SIG-M5 treated with dmso at 0.1 percent for 504 hours (cell line): ENCODE results near the gene IRF1.
"Not testable (repeated sequence)": the region's sequence is repeated elsewhere in the genome, so short reads cannot be mapped to it uniquely, and the experiment has no call there.

Source experiments
- DNase-seq: peaks from one replicate; lab custom pipeline; 2025; ENCODE audit not compliant: unreplicated experiment; lab: John Stamatoyannopoulos, UW

Gene IRF1

DNA sequence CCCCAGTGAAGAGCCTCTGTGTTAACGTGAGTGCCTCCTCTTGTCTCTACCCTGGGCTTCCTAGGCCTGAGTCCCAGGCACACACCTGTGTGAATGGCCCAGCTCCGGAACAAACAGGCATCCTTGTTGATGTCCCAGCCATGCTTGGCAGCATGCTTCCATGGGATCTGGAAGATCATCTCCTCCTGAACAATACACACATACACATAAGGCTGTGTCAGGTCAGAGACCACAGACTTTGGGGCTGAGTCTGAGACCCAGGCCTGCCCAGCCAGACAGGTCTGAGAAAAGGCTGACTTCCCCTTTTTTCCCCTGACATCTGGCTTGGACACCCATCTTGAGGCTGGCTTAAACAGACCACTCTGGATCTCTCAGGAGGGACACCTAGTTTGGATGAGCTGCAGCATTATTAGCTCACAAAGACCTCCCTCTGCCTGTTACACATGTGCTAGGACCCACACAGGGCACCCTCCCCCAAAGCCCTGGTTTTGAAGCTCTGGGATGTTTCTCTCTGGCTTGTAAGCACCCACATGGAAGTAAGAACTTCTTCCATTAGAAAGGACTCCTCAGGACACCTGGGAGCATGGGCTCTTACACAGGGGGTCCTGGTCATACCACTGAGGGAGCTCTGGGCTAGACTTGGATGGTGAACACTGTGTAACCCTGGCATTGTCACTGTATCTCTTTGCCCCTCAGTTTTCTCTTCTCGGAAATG lies 2.6 kb downstream of the IRF1 start:
- DNase-seq = no peak

GRCh38 chr5:132487095-132487428 lies 3.5 kb downstream of the IRF1 start:
- no peak for DNase-seq

- no peak for DNase-seq
Observed at GRCh38 chr5:132486318-132487094, 4.1 kb downstream of the IRF1 start.

- DNase-seq = no peak
Observed at GRCh38 chr5:132485641-132486317, 4.8 kb downstream of the IRF1 start.

DNA sequence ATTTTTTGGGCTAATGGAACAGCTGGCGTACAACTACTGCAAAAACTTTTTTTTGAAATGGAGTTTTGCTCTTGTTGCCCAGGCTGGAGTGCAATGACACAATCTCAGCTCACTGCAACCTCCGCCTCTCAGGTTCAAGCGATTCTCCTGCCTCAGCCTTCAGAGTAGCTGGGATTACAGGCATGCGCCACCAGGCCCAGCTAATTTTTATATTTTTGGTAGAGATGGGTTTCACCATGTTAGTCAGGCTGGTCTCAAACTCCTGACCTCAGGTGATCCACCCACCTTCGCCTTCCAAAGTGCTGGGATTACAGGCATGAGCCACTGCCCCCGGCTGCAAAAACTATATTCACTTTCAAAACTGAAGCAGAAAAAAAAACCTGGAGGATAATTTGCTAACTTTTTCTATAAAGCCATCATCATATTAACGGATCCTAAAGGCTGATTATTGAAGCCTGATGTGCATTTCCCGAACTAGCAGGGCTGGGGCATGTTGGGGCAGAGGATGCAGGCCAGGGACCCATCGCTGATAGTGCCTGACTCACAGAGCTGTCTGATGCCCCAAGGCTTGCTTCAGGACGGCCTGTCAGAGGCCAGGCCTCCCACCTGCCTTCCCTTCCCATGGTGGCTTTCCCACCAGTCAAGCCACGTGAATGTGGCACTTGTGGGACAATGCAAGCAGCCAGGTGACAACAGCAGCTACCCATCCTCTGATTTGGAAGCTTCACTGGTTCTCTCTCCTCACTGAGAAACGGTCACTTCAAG lies 5.5 kb downstream of the IRF1 start:
- DNase-seq = not testable (repeated sequence)

DNA sequence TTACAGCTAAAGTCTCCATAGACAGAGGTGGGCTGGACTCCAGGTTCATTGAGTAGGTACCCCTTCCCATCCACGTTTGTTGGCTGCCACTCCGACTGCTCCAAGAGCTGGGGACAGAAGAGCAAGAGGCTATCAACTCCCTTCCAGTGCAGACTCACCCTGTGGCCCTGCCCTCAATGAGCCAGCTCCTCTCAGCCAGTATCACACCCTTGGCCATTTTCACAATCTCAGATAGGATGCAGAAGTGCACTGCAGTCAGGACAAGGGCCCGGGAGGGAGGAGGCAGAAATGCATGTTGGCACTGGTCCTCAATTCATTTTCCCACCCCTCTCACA lies 6.2 kb downstream of the IRF1 start:
- DNase-seq = no peak

- no peak for DNase-seq
Observed at GRCh38 chr5:132483661-132484390, 6.7 kb downstream of the IRF1 start.

DNA sequence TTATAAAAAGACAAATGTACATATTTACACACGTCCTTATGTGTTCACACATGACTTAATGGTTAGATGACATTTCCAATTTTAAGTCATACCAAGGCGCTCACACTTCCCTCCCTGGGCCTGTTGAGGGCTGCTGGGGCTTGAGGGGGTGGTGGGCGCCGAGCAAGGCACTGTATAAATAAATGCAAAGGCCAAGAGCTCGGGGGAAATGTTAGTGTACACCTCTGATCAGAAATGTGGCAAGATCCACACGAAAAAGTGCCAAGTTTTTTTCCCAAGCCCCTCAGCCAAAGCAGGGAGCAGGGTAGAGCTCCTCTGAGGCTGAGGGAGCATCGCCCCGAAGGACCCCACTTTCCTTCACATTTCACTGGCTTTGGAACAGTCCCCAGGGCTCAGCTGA lies 7.5 kb downstream of the IRF1 start:
- no peak for DNase-seq

GRCh38 chr5:132481596-132482211 lies 8.9 kb downstream of the IRF1 start:
- no peak for DNase-seq

DNA sequence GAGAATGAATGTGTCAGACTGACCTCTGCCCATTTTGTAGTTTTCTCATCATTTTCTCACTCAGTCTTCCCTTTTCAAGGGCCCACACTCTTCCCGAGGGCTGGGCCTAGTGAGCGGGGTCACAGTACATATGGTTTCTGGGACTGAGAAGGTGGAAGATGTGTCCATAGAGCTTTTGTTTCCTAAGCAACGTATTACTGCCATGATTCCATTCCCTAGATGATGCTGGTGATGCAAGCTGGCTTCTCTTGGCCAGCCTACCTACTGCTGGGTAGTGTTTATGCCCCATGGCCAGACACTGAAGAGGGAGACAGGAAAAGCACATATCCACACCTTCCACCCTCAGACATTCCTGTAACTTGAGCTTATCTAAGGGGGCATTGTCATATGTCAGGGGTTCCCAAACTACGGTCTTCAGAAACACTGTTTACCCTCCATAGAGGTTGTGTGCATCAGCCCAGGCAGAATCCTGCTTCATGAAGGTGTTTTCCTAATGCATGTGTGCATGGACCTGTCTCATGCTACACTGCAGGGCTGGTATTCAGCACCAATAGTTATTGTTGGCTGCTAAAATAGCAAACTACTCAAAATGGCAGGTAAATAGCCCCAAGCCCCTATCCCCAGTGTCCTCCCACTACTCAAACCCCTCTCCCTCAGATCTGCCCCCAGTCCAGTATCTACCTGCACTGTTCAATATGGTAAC lies 9.5 kb downstream of the IRF1 start:
- no peak for DNase-seq

DNA sequence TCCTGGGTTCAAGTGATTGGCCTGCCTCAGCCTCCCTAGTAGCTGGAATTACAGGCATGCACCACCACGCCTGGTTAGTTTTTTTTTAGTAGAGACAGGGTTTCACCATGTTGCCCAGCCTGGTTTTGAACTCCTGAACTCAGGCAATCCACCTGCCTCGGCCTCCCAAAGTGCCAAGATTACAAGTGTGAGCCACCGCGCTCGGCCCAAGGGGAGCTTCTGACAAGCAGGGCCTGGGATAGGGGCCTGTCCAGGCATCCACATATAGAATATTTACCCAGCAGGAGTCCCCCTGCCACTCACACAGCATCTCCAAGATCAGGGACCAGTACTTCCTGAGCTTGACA lies 10.1 kb downstream of the IRF1 start:
- DNase-seq = no peak

DNA sequence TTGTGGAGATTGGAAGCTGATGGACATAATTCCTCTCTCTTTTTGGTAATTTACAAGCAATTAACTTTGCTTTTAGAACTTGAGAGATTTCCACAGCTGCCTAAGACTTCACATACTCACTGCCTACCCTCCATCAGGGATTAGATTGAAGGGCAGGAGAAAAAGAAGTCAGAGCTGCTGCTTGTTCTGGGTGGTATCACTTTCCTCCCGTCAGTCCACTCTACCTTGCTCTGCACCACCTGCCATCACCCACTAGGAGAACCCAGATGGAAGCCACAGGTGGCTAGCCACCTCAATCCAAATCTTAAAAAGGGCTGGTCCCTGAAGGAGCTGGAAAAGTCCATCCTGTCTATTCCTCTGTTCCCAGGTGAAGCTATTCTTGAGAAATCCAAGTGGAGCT lies 10.5 kb downstream of the IRF1 start:
- no peak for DNase-seq

DNA sequence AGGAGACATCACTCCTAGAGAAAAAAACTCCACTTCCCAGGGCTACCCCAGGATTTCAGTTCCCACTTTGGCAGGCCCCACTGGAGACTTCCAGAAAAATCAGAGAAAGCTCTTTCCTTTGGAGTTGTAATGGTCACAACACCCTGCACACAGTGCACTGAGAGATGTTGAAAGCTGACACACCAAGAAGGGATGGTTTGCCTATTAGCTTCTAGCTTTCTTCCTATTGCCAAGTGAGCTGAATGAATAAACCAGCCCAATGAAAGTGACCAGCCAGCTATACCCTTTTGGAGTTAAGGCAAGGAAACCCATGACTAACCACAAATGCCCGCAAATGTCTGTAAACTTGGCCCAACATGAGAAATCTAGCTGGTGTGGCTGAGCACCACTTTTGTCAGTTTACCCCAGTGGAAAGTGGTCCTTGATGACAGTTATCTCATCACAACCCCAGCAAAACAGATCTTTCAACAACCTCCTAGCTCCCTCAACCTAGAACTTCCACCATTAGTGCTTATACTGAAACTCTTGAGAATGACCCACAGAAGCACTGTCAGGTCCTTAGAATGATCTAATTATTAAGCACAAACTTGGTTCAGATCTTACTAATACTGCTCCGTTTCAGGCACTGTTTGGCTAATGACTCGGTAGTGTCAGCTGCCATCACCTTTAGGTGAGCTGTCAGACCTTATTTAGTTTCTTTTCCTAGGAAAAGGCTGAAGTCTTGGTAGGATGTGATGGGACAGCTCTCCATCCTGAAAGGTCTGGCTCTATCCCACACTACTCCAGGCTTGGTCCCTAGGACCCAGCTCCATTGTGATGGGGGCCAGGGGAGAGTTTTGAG lies 11.2 kb downstream of the IRF1 start:
- DNase-seq = no peak

DNA sequence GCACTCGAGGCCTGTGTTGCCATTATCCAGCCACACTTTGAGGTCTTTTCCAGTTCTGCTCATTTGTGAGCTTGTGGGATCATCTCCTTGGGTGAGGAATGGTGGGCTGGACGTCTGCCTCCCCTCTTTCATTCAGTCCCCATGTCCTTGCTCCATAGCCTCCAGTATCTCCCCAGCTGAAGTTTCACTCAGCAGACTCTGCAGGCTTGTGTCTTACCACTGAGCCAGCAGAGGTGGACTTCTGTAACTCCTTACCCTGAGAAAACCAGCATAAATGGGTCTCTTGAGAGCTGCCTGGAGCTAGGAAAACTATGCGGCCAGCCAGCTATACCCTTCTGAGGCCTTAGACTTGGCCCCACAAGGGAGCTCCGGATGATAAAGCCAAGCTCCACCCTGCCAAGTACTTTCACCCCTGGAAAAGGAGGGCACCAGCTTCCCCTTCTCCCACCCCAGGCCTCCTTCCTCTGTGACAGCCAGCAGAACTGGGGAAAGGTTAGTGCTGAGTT lies 12.2 kb downstream of the IRF1 start:
- DNase-seq = no peak

DNA sequence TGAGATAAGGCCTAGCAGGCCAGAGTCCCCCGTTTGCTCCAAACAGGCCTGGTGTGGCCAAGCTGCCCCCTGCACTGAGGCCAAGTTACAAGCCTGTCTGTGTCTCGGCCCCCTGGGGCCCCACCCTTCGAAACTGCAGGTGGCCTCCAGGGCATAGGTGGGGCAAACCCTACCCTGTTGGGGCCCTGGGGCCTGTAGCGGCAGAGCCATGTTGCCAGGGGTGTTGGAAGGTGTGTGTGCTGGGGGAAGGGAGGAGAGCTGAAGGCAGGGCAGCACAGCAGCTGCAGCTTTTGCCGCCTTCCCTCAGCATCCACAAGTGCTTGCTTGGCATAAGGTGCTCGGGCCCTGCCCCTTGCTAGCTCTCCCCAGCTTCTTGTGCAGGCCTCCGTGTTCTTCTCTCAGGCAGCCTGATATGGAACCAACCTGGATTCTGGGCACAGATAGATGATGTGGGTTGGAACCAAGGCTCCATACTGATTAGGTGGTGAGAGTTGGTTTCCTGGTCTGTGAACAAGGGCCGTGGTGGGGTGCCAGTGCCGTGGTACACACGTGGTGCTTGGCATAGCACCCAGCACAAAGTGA lies 12.7 kb downstream of the IRF1 start:
- DNase-seq = no peak

DNA sequence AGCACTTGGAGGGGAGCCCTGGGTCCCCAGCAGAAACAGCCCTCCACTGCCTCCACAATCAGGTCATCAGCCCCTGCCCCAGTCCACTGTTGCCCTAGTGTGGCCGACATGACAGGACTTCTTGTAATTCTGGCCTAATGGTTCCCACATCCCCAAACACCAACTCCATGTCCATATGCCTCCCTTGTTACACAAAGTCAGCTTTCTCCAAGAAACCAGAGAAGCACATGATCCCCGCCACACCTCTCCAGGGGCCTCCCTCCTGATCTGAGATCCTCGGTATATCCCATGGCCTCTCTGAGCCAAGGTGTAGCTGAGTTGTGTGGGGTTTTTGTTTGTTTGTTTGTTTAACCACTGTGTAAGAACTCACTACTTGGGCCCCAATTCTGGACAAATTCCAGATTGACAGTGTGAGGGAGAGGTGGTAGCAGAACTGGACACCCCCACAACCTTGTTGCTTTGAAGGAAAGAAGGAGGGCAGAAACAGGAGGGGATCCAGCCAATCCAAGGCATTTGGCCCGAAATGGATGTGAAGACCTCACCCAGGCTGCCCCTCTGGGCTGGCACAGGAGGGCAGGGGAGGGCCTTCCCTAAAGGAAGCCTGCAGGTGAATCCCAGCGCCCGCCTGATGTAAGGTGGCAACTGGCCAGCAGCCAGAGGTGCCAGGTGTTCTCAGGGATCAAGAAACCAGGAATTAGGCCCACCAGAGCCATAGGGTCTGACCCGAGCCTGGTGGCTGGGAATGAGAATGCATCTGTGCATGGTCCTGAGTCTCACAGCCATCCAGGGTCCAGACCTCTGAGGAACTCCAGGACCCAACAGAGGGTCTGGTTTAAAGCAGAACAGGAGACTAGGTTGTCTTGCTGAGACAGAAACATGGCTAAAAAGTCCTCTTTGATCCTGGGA lies 13.4 kb downstream of the IRF1 start:
- DNase-seq = no peak
